GM19463 (cell line): ENCODE data around the gene ZNF654.

Source experiments
- ATAC-seq: cut with Tn5 transposase; IDR thresholded peaks from one replicate; pipeline ENCODE4 v1.9.1; 2021; ENCODE audit warnings: mild to moderate bottlenecking, moderate library complexity; ENCODE audit not compliant: unreplicated experiment

Gene ZNF654

GRCh38 chr3:88191872-88192409 is 132.9 kb downstream of the ZNF654 start:
- no peak for ATAC-seq

GRCh38 chr3:88192631-88193030 is 133.6 kb downstream of the ZNF654 start:
- no peak for ATAC-seq
